SK-N-MC (cell line): ENCODE results near the gene KTI12.

Source experiments
- EZH2 ChIP-seq: fragments of 200-600 bp; sonication (generic); IDR thresholded peaks from one replicate; pipeline ENCODE4 v1.6.1; 2017; ENCODE audit warnings: antibody characterized with exemption
- FOXP2 ChIP-seq: optimal IDR thresholded peaks from 2 replicates; pipeline ENCODE3; 2011; ENCODE audit warnings: mild to moderate bottlenecking, moderate library complexity; ENCODE audit not compliant: insufficient read depth; ENCODE audit errors: extremely low read length, control extremely low read depth
- POLR2AphosphoS5 ChIP-seq: IDR thresholded peaks from 2 replicates; pipeline ENCODE4 v1.6.1; 2012; ENCODE audit warnings: mild to moderate bottlenecking, low read depth, low read length, borderline replicate concordance

GRCh38 chr1:52057876-52058415 is 24.3 kb upstream of the KTI12 start:
- TF ChIP-seq POLR2AphosphoS5 (no peak), EZH2 (no peak), FOXP2 (no peak)
